Hematopoietic multipotent progenitor cell treated with erythropoietin and hydrocortisone succinate and interleukin-3 and kit ligand, for 8 days (in vitro differentiated cells): ENCODE data around the gene NUCB2.

Experiments used
- DNase-seq: peaks from one replicate; pipeline ENCODE4 v3.0.0-alpha.2; 2015

The NUCB2 gene

GRCh38 chr11:17343907-17344306 lies 67.4 kb downstream of the NUCB2 start:
- peak; percentile 35 for DNase-seq

GRCh38 chr11:17347676-17348075 lies 71.1 kb downstream of the NUCB2 start:
- DNase-seq = no peak

GRCh38 chr11:17350455-17351171 lies 74.1 kb downstream of the NUCB2 start:
- DNase-seq = peak; percentile 9

GRCh38 chr11:17351172-17351509 lies 74.6 kb downstream of the NUCB2 start:
- peak; percentile 46 for DNase-seq

- DNase-seq = peak; percentile 56
Measured at GRCh38 chr11:17351510-17352176, 75.1 kb downstream of the NUCB2 start, which contains the start of gene NCR3LG1. NCR3LG1 (plus strand) TSS chr11:17351800; CDS start chr11:17351970, 170 bp downstream.

- DNase-seq = peak; percentile 87
Measured at GRCh38 chr11:17352950-17353820, 76.6 kb downstream of the NUCB2 start.

GRCh38 chr11:17353821-17354600 lies 77.5 kb downstream of the NUCB2 start:
- DNase-seq = peak; percentile 46

GRCh38 chr11:17354601-17354991 lies 78.1 kb downstream of the NUCB2 start:
- DNase-seq = peak; percentile 91

GRCh38 chr11:17366495-17366894 lies 90.0 kb downstream of the NUCB2 start:
- DNase-seq = no peak

GRCh38 chr11:17368551-17368950 lies 92.0 kb downstream of the NUCB2 start:
- no peak for DNase-seq

GRCh38 chr11:17369094-17369493 lies 92.6 kb downstream of the NUCB2 start:
- no peak for DNase-seq

GRCh38 chr11:17369684-17370243 lies 93.2 kb downstream of the NUCB2 start:
- DNase-seq = no peak

GRCh38 chr11:17371614-17372013 lies 95.1 kb downstream of the NUCB2 start:
- no peak for DNase-seq

- DNase-seq = no peak
Measured at GRCh38 chr11:17375547-17375946, 99.0 kb downstream of the NUCB2 start.

- no peak for DNase-seq
Measured at GRCh38 chr11:17376493-17376892, 100.0 kb downstream of the NUCB2 start.

GRCh38 chr11:17378655-17379054 lies 102.1 kb downstream of the NUCB2 start:
- DNase-seq = no peak

GRCh38 chr11:17379383-17380180 lies 103.0 kb downstream of the NUCB2 start:
- no peak for DNase-seq

- DNase-seq = no peak
Measured at GRCh38 chr11:17381156-17381555, 104.6 kb downstream of the NUCB2 start.
